NCI-H2227 (cell line): ENCODE data around the gene LGR6.
A peak's percentile ranks its signal among the peaks of the same experiment; 100 is the strongest.
"Not testable (repeated sequence)": the region's sequence is repeated elsewhere in the genome, so short reads cannot be mapped to it uniquely, and the experiment has no call there.

Experiments used
- DNase-seq: peaks from one replicate; lab custom pipeline; 2025; ENCODE audit not compliant: unreplicated experiment; lab: John Stamatoyannopoulos, UW

Gene LGR6

GRCh38 chr1:202193614-202194327 lies at the start of gene LGR6:
LGR6 (plus strand) TSS chr1:202193799; CDS start chr1:202193990, 191 bp downstream.
- DNase-seq = no peak

- DNase-seq = peak; percentile 78
Measured at GRCh38 chr1:202144402-202145067, 49.1 kb upstream of the LGR6 start, which contains the start of gene ARL8A. ARL8A (minus strand) TSS chr1:202144737; CDS start chr1:202144572, 165 bp downstream.

GRCh38 chr1:202145068-202145743 lies 48.4 kb upstream of the LGR6 start:
- DNase-seq = no peak

- DNase-seq = not testable (repeated sequence)
Measured at GRCh38 chr1:202145744-202146140, 47.9 kb upstream of the LGR6 start.

- DNase-seq = no peak
Measured at GRCh38 chr1:202146279-202146678, 47.3 kb upstream of the LGR6 start.

GRCh38 chr1:202146993-202147392 lies 46.6 kb upstream of the LGR6 start:
- no peak for DNase-seq

- no peak for DNase-seq
Measured at GRCh38 chr1:202148391-202148790, 45.2 kb upstream of the LGR6 start.

- no peak for DNase-seq
Measured at GRCh38 chr1:202149566-202149965, 44.0 kb upstream of the LGR6 start.

GRCh38 chr1:202150187-202150586 lies 43.4 kb upstream of the LGR6 start:
- no peak for DNase-seq

- DNase-seq = no peak
Measured at GRCh38 chr1:202150602-202151001, 43.0 kb upstream of the LGR6 start.

- no peak for DNase-seq
Measured at GRCh38 chr1:202151045-202151444, 42.6 kb upstream of the LGR6 start.

GRCh38 chr1:202152399-202152798 lies 41.2 kb upstream of the LGR6 start:
- DNase-seq = no peak

- DNase-seq = no peak
Measured at GRCh38 chr1:202153284-202153683, 40.3 kb upstream of the LGR6 start.

- DNase-seq = no peak
Measured at GRCh38 chr1:202154148-202154765, 39.3 kb upstream of the LGR6 start.

GRCh38 chr1:202154766-202155477 lies 38.7 kb upstream of the LGR6 start:
- DNase-seq = peak; percentile 44

- DNase-seq = peak; percentile 36
Measured at GRCh38 chr1:202155478-202156021, 38.0 kb upstream of the LGR6 start.

GRCh38 chr1:202156590-202156989 lies 37.0 kb upstream of the LGR6 start:
- DNase-seq = no peak

GRCh38 chr1:202157945-202158344 lies 35.7 kb upstream of the LGR6 start:
- DNase-seq = no peak

GRCh38 chr1:202158810-202159533 lies 34.6 kb upstream of the LGR6 start:
- no peak for DNase-seq
